ENCODE data around the gene EDNRA.
"Not testable (repeated sequence)": the region's sequence is repeated elsewhere in the genome, so short reads cannot be mapped to it uniquely, and the experiment has no call there.

EDNRA gene

DNA sequence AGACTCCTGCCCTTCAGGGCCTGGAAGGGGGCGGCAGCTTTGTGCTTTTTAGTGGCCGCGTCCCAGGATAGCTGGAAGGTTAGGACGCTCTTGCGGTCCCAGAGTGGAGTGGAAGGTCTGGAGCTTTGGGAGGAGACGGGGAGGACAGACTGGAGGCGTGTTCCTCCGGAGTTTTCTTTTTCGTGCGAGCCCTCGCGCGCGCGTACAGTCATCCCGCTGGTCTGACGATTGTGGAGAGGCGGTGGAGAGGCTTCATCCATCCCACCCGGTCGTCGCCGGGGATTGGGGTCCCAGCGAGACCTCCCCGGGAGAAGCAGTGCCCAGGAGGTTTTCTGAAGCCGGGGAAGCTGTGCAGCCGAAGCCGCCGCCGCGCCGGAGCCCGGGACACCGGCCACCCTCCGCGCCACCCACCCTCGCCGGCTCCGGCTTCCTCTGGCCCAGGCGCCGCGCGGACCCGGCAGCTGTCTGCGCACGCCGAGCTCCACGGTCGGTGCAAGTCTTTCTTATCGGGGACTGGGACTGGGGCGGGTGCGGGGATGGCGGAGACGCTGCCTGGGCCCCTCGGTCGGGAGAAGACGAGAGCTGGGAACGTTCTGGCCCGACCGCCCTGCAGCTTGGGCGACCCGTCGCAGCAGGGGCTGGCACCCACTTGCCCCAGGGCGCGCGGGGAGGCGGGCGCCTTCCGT lies at the start of gene EDNRA:
Gene EDNRA, plus strand, starts transcription at position 207 of the 686 bp plus-strand sequence. CDS start 4,585 bp downstream, outside the sequence.
- no peaks in the 10 kb centered on the region for H3K4me1 ChIP-seq (ENCODE audit: control insufficient read depth in 1 of 2, insufficient read depth in 1 of 2, low read depth in 1 of 2, low read length in 1 of 2)
- H3K4me3 ChIP-seq (ENCODE audit: low read depth in 1 of 2, low read length in 1 of 2) = no peak within 1 kb of the TSS
- H3K36me3 ChIP-seq = no peaks in the 10 kb centered on the region
- TF ChIP-seq, protein P1, sequence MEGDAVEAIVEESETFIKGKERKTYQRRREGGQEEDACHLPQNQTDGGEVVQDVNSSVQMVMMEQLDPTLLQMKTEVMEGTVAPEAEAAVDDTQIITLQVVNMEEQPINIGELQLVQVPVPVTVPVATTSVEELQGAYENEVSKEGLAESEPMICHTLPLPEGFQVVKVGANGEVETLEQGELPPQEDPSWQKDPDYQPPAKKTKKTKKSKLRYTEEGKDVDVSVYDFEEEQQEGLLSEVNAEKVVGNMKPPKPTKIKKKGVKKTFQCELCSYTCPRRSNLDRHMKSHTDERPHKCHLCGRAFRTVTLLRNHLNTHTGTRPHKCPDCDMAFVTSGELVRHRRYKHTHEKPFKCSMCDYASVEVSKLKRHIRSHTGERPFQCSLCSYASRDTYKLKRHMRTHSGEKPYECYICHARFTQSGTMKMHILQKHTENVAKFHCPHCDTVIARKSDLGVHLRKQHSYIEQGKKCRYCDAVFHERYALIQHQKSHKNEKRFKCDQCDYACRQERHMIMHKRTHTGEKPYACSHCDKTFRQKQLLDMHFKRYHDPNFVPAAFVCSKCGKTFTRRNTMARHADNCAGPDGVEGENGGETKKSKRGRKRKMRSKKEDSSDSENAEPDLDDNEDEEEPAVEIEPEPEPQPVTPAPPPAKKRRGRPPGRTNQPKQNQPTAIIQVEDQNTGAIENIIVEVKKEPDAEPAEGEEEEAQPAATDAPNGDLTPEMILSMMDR (IDR thresholded peaks at IDR 0.05) = no peak
- H3K27me3 ChIP-seq = peaks cover 44% of the 10 kb centered on the region
- H3K27ac ChIP-seq = no peak within 1 kb of the TSS
- no peaks in the 10 kb centered on the region for H3K9me3 ChIP-seq

DNA sequence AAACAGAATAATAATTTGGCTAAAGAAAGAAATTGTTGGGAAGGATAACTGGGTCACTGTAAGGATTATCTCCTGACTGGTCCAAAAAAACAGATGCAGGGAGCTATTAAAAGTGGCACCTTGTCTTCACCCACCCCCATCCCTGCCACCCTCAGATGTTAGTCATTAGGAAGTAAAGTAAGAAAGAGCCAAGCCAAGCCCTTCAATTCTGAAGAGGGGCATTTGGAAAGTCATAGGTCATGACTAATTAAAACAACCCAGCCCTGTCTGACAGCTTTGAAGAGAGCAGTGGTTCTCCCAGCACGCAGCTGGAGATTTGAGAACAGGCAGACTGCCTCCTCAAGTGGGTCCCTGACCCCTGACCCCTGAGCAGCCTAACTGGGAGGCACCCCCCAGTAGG lies 46.5 kb upstream of the EDNRA start:
- not testable (repeated sequence) for H3K9me3 ChIP-seq; H3K27ac ChIP-seq; H3K4me3 ChIP-seq (ENCODE audit: low read depth in 1 of 2, low read length in 1 of 2)

DNA sequence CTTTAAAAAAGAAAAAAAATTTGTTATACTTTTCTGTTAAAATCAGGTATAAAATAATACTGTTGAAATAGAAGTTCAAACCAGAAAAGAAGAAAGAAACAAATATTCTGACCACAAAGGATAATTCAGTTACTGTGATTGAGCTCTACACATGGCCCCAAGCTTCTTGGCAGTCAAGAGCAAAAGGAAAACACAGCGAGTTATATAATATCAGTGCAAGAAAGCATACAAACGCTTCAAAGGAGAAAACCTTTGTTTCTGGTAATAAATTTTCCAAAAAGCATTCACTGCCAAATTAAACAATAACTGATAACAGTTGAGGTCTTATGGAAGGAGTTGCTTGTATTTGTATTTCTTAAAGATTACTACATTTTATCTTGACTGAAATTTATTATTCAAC lies 40.5 kb upstream of the EDNRA start:
- H3K4me1 ChIP-seq (ENCODE audit: control insufficient read depth in 1 of 2, insufficient read depth in 1 of 2, low read depth in 1 of 2, low read length in 1 of 2) = no peaks in the 10 kb centered on the region
- TF ChIP-seq, protein P1 (IDR thresholded peaks at IDR 0.05) = no peak

More for the DNA sequence above, 46.5 kb upstream of the EDNRA start:
- H3K27me3 ChIP-seq; H3K4me1 ChIP-seq (ENCODE audit: control insufficient read depth in 1 of 2, insufficient read depth in 1 of 2, low read depth in 1 of 2, low read length in 1 of 2); H3K36me3 ChIP-seq: not testable (repeated sequence)

DNA sequence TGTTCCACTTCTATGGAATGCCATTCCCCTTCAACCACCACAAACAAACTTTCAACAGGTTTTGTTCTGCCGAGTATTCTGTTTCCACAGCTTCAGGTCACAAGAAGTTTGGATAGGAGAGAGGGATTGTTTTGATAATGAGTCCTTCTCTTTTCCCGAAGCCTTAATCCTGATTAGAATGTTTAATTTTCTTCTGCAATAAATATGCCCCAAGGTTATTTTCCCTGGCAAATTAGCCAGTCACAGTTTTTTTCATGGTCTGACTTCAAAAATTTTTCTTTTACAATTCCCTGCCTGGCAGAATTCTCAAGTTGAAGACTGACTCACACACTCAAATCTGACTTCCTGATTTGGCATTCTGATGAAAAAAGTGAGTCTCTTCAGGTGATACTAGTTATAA lies 33.1 kb upstream of the EDNRA start:
- Histone ChIP-seq H3K9me3 (no peaks in the 10 kb centered on the region), H3K27me3 (no peaks in the 10 kb centered on the region), H3K4me1 (ENCODE audit: control insufficient read depth in 1 of 2, insufficient read depth in 1 of 2, low read depth in 1 of 2, low read length in 1 of 2) (no peaks in the 10 kb centered on the region), H3K27ac (no peak overlapping the region), H3K4me3 (ENCODE audit: low read depth in 1 of 2, low read length in 1 of 2) (no peak overlapping the region), H3K36me3 (no peaks in the 10 kb centered on the region)
- TF ChIP-seq, protein P1 (IDR thresholded peaks at IDR 0.05) = no peak

More for the DNA sequence above, 40.5 kb upstream of the EDNRA start:
- H3K27ac ChIP-seq = no peak overlapping the region
- no peak overlapping the region for H3K4me3 ChIP-seq (ENCODE audit: low read depth in 1 of 2, low read length in 1 of 2)
- no peaks in the 10 kb centered on the region for H3K27me3 ChIP-seq
- no peaks in the 10 kb centered on the region for H3K9me3 ChIP-seq
- H3K36me3 ChIP-seq = no peaks in the 10 kb centered on the region

DNA sequence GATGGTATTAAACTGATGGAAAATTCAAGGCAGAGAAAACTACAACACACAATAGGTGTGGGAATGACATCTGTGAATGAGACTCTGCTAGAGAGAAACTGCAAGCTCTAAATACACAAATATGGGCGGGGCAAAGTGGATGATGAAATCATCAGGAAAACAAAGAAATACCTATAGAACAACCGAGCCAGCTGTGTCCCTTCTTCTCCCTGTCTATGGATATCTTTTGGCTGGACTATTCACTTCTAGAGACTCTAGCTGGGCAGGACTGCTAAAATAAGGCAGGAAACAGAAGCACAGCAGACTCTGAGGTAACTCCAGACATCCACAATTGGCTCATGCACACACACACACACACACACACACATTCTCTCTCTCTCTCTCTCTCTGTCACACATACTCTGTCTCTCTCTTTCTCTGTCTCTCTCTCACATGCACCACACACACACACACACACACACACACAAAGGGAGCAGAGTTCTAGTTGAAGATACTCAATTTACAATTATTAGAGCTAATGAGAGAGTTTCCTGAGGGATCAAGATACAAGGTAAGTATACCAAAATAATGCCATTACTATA lies 27.2 kb upstream of the EDNRA start:
- TF ChIP-seq, protein P1 (IDR thresholded peaks at IDR 0.05) = no peak
- H3K9me3 ChIP-seq = no peaks in the 10 kb centered on the region
- no peak overlapping the region for H3K4me3 ChIP-seq (ENCODE audit: low read depth in 1 of 2, low read length in 1 of 2)
- no peak overlapping the region for H3K27ac ChIP-seq
- no peaks in the 10 kb centered on the region for H3K4me1 ChIP-seq (ENCODE audit: control insufficient read depth in 1 of 2, insufficient read depth in 1 of 2, low read depth in 1 of 2, low read length in 1 of 2)
- H3K27me3 ChIP-seq = no peaks in the 10 kb centered on the region
- H3K36me3 ChIP-seq = no peaks in the 10 kb centered on the region

DNA sequence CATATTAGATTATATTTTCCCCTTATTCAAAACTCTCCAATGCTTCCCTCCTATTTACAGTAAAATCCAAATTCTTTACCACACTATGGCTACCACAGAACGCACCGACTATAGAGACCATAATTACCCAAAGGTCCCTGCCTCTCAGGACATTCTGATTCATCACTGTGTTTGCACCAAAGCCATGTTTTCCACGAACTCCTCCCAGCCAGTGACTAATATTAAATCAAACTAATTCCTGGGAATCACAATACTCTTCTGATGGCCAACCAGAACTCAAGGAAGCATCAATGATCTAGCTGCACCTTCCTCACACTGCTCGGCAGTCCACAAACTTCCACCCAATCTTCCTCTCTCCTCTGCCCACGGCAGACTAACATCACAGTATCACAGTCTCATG lies 24.2 kb upstream of the EDNRA start:
- no peak overlapping the region for H3K27ac ChIP-seq
- TF ChIP-seq, protein P1 (IDR thresholded peaks at IDR 0.05) = no peak
- H3K4me1 ChIP-seq (ENCODE audit: control insufficient read depth in 1 of 2, insufficient read depth in 1 of 2, low read depth in 1 of 2, low read length in 1 of 2) = no peaks in the 10 kb centered on the region
- no peaks in the 10 kb centered on the region for H3K9me3 ChIP-seq
- no peak overlapping the region for H3K4me3 ChIP-seq (ENCODE audit: low read depth in 1 of 2, low read length in 1 of 2)
- no peaks in the 10 kb centered on the region for H3K27me3 ChIP-seq
- H3K36me3 ChIP-seq = no peaks in the 10 kb centered on the region

Data from neutrophil (primary cell).